ENCODE results near the gene SFI1. TPM values are rescaled to one million over a fixed set of nuclear protein-coding genes. Genes with fewer than 3 reads are reported as not detected.

Gene SFI1
- total RNA-seq, 1 donor from 2014 or later: 406 TPM

GRCh38 chr22:31609716-31610115 is 113.4 kb downstream of the SFI1 start:
- H3K36me3 Mint-ChIP-seq (ENCODE audit: low read depth): peaks cover 35% of the 10 kb centered on the region
- no peaks in the 10 kb centered on the region for H3K27me3 Mint-ChIP-seq (ENCODE audit: insufficient read depth)
- H3K27ac Mint-ChIP-seq: no peak overlapping the region
- intact Hi-C loops (cut with micrococcal nuclease): no loop called here
- H3K4me1 Mint-ChIP-seq (ENCODE audit: low read depth): no peaks in the 10 kb centered on the region
- no peaks in the 10 kb centered on the region for H3K9me3 Mint-ChIP-seq
- no peak for DNase-seq (ENCODE audit: low spot score)
- H3K4me3 Mint-ChIP-seq: no peak overlapping the region

- Mint-ChIP-seq H3K9me3 (no peaks in the 10 kb centered on the region), H3K27ac (no peak overlapping the region), H3K36me3 (ENCODE audit: low read depth) (peaks cover 35% of the 10 kb centered on the region), H3K27me3 (ENCODE audit: insufficient read depth) (no peaks in the 10 kb centered on the region), H3K4me3 (no peak overlapping the region), H3K4me1 (ENCODE audit: low read depth) (peaks cover 6% of the 10 kb centered on the region)
- intact Hi-C loops (cut with micrococcal nuclease): no loop called here
- DNase-seq (ENCODE audit: low spot score): no peak
Measured at GRCh38 chr22:31610611-31611010, 114.3 kb downstream of the SFI1 start.

GRCh38 chr22:31611061-31611760 is 114.9 kb downstream of the SFI1 start:
- H3K4me1 Mint-ChIP-seq (ENCODE audit: low read depth): peaks cover 12% of the 10 kb centered on the region
- no peak for DNase-seq (ENCODE audit: low spot score)
- peaks cover 35% of the 10 kb centered on the region for H3K36me3 Mint-ChIP-seq (ENCODE audit: low read depth)
- H3K27me3 Mint-ChIP-seq (ENCODE audit: insufficient read depth): no peaks in the 10 kb centered on the region
- intact Hi-C loops (cut with micrococcal nuclease): no loop called here
- peak overlapping the region; percentile 12 for H3K27ac Mint-ChIP-seq
- H3K9me3 Mint-ChIP-seq: no peaks in the 10 kb centered on the region
- no peak overlapping the region for H3K4me3 Mint-ChIP-seq

GRCh38 chr22:31612891-31613285 is 116.6 kb downstream of the SFI1 start:
- Mint-ChIP-seq H3K9me3 (no peaks in the 10 kb centered on the region), H3K27ac (no peak overlapping the region), H3K4me1 (ENCODE audit: low read depth) (peaks cover 13% of the 10 kb centered on the region), H3K4me3 (no peak overlapping the region), H3K36me3 (ENCODE audit: low read depth) (peaks cover 37% of the 10 kb centered on the region), H3K27me3 (ENCODE audit: insufficient read depth) (no peaks in the 10 kb centered on the region)
- DNase-seq (ENCODE audit: low spot score): no peak
- intact Hi-C loops (cut with micrococcal nuclease): no loop called here

GRCh38 chr22:31613286-31613903 is 117.1 kb downstream of the SFI1 start:
- H3K4me1 Mint-ChIP-seq (ENCODE audit: low read depth): peaks cover 13% of the 10 kb centered on the region
- DNase-seq (ENCODE audit: low spot score): no peak
- peaks cover 33% of the 10 kb centered on the region for H3K36me3 Mint-ChIP-seq (ENCODE audit: low read depth)
- H3K27me3 Mint-ChIP-seq (ENCODE audit: insufficient read depth): no peaks in the 10 kb centered on the region
- no peak overlapping the region for H3K27ac Mint-ChIP-seq
- no peaks in the 10 kb centered on the region for H3K9me3 Mint-ChIP-seq
- no peak overlapping the region for H3K4me3 Mint-ChIP-seq
- intact Hi-C loops (cut with micrococcal nuclease): no loop called here

GRCh38 chr22:31613904-31614296 is 117.6 kb downstream of the SFI1 start:
- intact Hi-C loops (cut with micrococcal nuclease): no loop called here
- peak overlapping the region; percentile 36 for H3K27ac Mint-ChIP-seq
- no peak overlapping the region for H3K4me3 Mint-ChIP-seq
- no peaks in the 10 kb centered on the region for H3K9me3 Mint-ChIP-seq
- peaks cover 13% of the 10 kb centered on the region for H3K4me1 Mint-ChIP-seq (ENCODE audit: low read depth)
- DNase-seq (ENCODE audit: low spot score): no peak
- peaks cover 37% of the 10 kb centered on the region for H3K36me3 Mint-ChIP-seq (ENCODE audit: low read depth)
- H3K27me3 Mint-ChIP-seq (ENCODE audit: insufficient read depth): no peaks in the 10 kb centered on the region

GRCh38 chr22:31614781-31615490 is 118.6 kb downstream of the SFI1 start:
- H3K27ac Mint-ChIP-seq: peak overlapping the region; percentile 78
- peaks cover 44% of the 10 kb centered on the region for H3K36me3 Mint-ChIP-seq (ENCODE audit: low read depth)
- no peak overlapping the region for H3K4me3 Mint-ChIP-seq
- no peaks in the 10 kb centered on the region for H3K27me3 Mint-ChIP-seq (ENCODE audit: insufficient read depth)
- no peak for DNase-seq (ENCODE audit: low spot score)
- no peaks in the 10 kb centered on the region for H3K9me3 Mint-ChIP-seq
- peaks cover 13% of the 10 kb centered on the region for H3K4me1 Mint-ChIP-seq (ENCODE audit: low read depth)
- intact Hi-C loops (cut with micrococcal nuclease): no loop called here

GRCh38 chr22:31615491-31615860 is 119.1 kb downstream of the SFI1 start:
- Mint-ChIP-seq H3K36me3 (ENCODE audit: low read depth) (peaks cover 42% of the 10 kb centered on the region), H3K4me1 (ENCODE audit: low read depth) (peaks cover 13% of the 10 kb centered on the region), H3K4me3 (no peak overlapping the region)

GRCh38 chr22:31615940-31616314 is 119.6 kb downstream of the SFI1 start:
- no peak for DNase-seq (ENCODE audit: low spot score)
- intact Hi-C loops (cut with micrococcal nuclease): no loop called here
- Mint-ChIP-seq H3K4me1 (ENCODE audit: low read depth) (peaks cover 13% of the 10 kb centered on the region), H3K27me3 (ENCODE audit: insufficient read depth) (no peaks in the 10 kb centered on the region), H3K36me3 (ENCODE audit: low read depth) (peaks cover 42% of the 10 kb centered on the region), H3K27ac (peak overlapping the region; percentile 78), H3K4me3 (no peak overlapping the region), H3K9me3 (no peaks in the 10 kb centered on the region)

More at GRCh38 chr22:31615491-31615860, 119.1 kb downstream of the SFI1 start:
- intact Hi-C loops (cut with micrococcal nuclease): no loop called here
- Mint-ChIP-seq H3K9me3 (no peaks in the 10 kb centered on the region), H3K27ac (peak overlapping the region; percentile 78), H3K27me3 (ENCODE audit: insufficient read depth) (no peaks in the 10 kb centered on the region)
- DNase-seq (ENCODE audit: low spot score): no peak

- Mint-ChIP-seq H3K4me1 (ENCODE audit: low read depth) (peaks cover 13% of the 10 kb centered on the region), H3K36me3 (ENCODE audit: low read depth) (peaks cover 42% of the 10 kb centered on the region), H3K27me3 (ENCODE audit: insufficient read depth) (no peaks in the 10 kb centered on the region), H3K4me3 (no peak overlapping the region), H3K9me3 (no peaks in the 10 kb centered on the region), H3K27ac (peak overlapping the region; percentile 78)
- intact Hi-C loops (cut with micrococcal nuclease): no loop called here
- no peak for DNase-seq (ENCODE audit: low spot score)
Measured at GRCh38 chr22:31616315-31616980, 120.1 kb downstream of the SFI1 start.

GRCh38 chr22:31618057-31618456 is 121.7 kb downstream of the SFI1 start:
- H3K4me3 Mint-ChIP-seq: no peak overlapping the region
- no peaks in the 10 kb centered on the region for H3K9me3 Mint-ChIP-seq
- no peaks in the 10 kb centered on the region for H3K27me3 Mint-ChIP-seq (ENCODE audit: insufficient read depth)
- intact Hi-C loops (cut with micrococcal nuclease): no loop called here
- peaks cover 13% of the 10 kb centered on the region for H3K4me1 Mint-ChIP-seq (ENCODE audit: low read depth)
- peaks cover 39% of the 10 kb centered on the region for H3K36me3 Mint-ChIP-seq (ENCODE audit: low read depth)
- H3K27ac Mint-ChIP-seq: peak overlapping the region; percentile 18
- no peak for DNase-seq (ENCODE audit: low spot score)

GRCh38 chr22:31618471-31619176 is 122.3 kb downstream of the SFI1 start:
- Mint-ChIP-seq H3K4me3 (no peak overlapping the region), H3K36me3 (ENCODE audit: low read depth) (peaks cover 39% of the 10 kb centered on the region), H3K4me1 (ENCODE audit: low read depth) (peaks cover 13% of the 10 kb centered on the region), H3K27me3 (ENCODE audit: insufficient read depth) (no peaks in the 10 kb centered on the region), H3K27ac (peak overlapping the region; percentile 8), H3K9me3 (no peaks in the 10 kb centered on the region)
- DNase-seq (ENCODE audit: low spot score): no peak
- intact Hi-C loops (cut with micrococcal nuclease): no loop called here

Measured in activated T-helper 1 cell treated with anti-CD3 and anti-CD28 coated beads, Interleukin-12 subunit alpha, Interleukin-12 subunit beta, Interleukin-2, Interleukin-4 antibody, amounts not matched to agents 30 ng/mL and 10 ng/mL and 1 ng/mL, durations not matched to agents 14 hours and 24 hours and 36 hours (primary cell).